Endothelial cell of umbilical vein (primary cell): ENCODE measurements around the gene RBM5. TPM values are rescaled to one million over a fixed set of nuclear protein-coding genes. Genes with fewer than 3 reads are reported as not detected.

Source experiments
- BruUV-seq: library from RNA; stranded (reverse); fragments of 400-500 nt; replicated peaks from 2 replicates; lab custom pipeline; 2021; lab: Mats Ljungman, UMichigan
- CTCF ChIA-PET: fragments of 300-600, 350-600 bp; sonication (Branson Sonifier 250); formaldehyde crosslinking; loops from one replicate; lab custom pipeline; 2021; ENCODE audit warnings: antibody characterized with exemption, inconsistent platforms; lab: Charles Lee
- POLR2A ChIA-PET: fragments of 300-600, 350-600 bp; sonication (Branson Sonifier 250); formaldehyde crosslinking; loops from one replicate; lab custom pipeline; 2021; ENCODE audit warnings: antibody characterized with exemption, inconsistent platforms; lab: Charles Lee
- DNase-seq: peaks from one replicate; pipeline ENCODE4 v3.0.0-alpha.2; 2011; ENCODE audit warnings: low read depth, low spot score
- FAIRE-seq: peaks from 2 replicates; lab custom pipeline; 2011; peaks lifted over from hg19 to GRCh38; lab: Jason Lieb, UNC
- H2AFZ ChIP-seq: 2 replicates; pipeline ENCODE4 v1.6.0; 2012; ENCODE audit warnings: low read depth, low read length, control low read depth, inconsistent platforms
- H3K27ac ChIP-seq: 2 replicates; pipeline ENCODE4 v1.5.1; 2011; ENCODE audit warnings: low read depth, mild to moderate bottlenecking, control low read depth, low read length, moderate library complexity; ENCODE audit not compliant: insufficient read depth
- H3K27me3 ChIP-seq, 2 experiments: 2 replicates each; pipeline versions ENCODE4 v1.6.0 to v1.6.1; 2011; ENCODE audit warnings: low read length in 2 of 2, mixed read lengths in 1 of 2; ENCODE audit not compliant: control insufficient read depth in 2 of 2, insufficient read depth in 2 of 2
- H3K36me3 ChIP-seq, 2 experiments: 2 replicates in 1 of 2; 3 replicates in 1 of 2; pipeline ENCODE4 v1.5.1; 2011; ENCODE audit warnings: low read length in 2 of 2, mild to moderate bottlenecking in 1 of 2, moderate library complexity in 1 of 2; ENCODE audit not compliant: control insufficient read depth in 2 of 2, insufficient read depth in 2 of 2; ENCODE audit errors: extremely low read depth in 1 of 2
- H3K4me1 ChIP-seq: 3 replicates; pipeline ENCODE4 v1.5.1; 2011; ENCODE audit warnings: mild to moderate bottlenecking, low read length; ENCODE audit not compliant: control insufficient read depth, insufficient read depth; ENCODE audit errors: extremely low read depth
- H3K4me2 ChIP-seq: 2 replicates; pipeline ENCODE4 v1.6.1; 2011; ENCODE audit warnings: low read length, control low read depth, mixed read lengths; ENCODE audit not compliant: insufficient read depth
- H3K4me3 ChIP-seq, 3 experiments: fragments of 200-600 bp in 1 of 3; sonication (generic), shearing (Covaris generic) in 1 of 3; replicated peaks in 1 of 3; 2 replicates each; pipeline ENCODE4 v1.5.1; 2011 to 2016; ENCODE audit warnings: control low read depth in 3 of 3, low read length in 3 of 3, mild to moderate bottlenecking in 2 of 3, inconsistent platforms in 1 of 3, low read depth in 1 of 3, moderate library complexity in 1 of 3; ENCODE audit not compliant: insufficient read depth in 1 of 3
- H3K79me2 ChIP-seq: 2 replicates; pipeline ENCODE4 v1.6.0; 2012; ENCODE audit warnings: low read length, inconsistent platforms; ENCODE audit not compliant: control insufficient read depth, insufficient read depth
- H3K9ac ChIP-seq: replicated peaks from 2 replicates; pipeline ENCODE3; 2011; ENCODE audit warnings: low read length, control low read depth; ENCODE audit not compliant: insufficient read depth; ENCODE audit errors: extremely low read depth
- H3K9me1 ChIP-seq: replicated peaks from 3 replicates; pipeline ENCODE4 v1.6.0; 2011; ENCODE audit warnings: mild to moderate bottlenecking, low read length; ENCODE audit not compliant: control insufficient read depth, insufficient read depth; ENCODE audit errors: extremely low read depth
- H3K9me3 ChIP-seq: replicated peaks from 2 replicates; pipeline ENCODE4 v1.5.1; 2012; ENCODE audit warnings: low read length, inconsistent platforms; ENCODE audit not compliant: control insufficient read depth, insufficient read depth
- H4K20me1 ChIP-seq: replicated peaks from 2 replicates; pipeline ENCODE3; 2011; ENCODE audit warnings: mild to moderate bottlenecking, low read length; ENCODE audit not compliant: control insufficient read depth, insufficient read depth; ENCODE audit errors: extremely low read depth
- EZH2 ChIP-seq: IDR thresholded peaks from 2 replicates; pipeline ENCODE4 v1.6.1; 2012; ENCODE audit warnings: borderline replicate concordance, low read depth, mild to moderate bottlenecking, moderate library complexity, low read length, inconsistent platforms; ENCODE audit not compliant: severe bottlenecking
- FOS ChIP-seq: IDR thresholded peaks from 2 replicates; pipeline ENCODE4 v1.6.1; 2011; ENCODE audit warnings: mild to moderate bottlenecking, low read length, moderate library complexity, borderline replicate concordance; ENCODE audit not compliant: insufficient read depth
- GATA2 ChIP-seq: IDR thresholded peaks from 2 replicates; pipeline ENCODE4 v1.7.0; 2011; ENCODE audit warnings: low read depth, mild to moderate bottlenecking, moderate library complexity, mixed read lengths, low read length; ENCODE audit not compliant: insufficient read length, insufficient read depth
- JUN ChIP-seq: IDR thresholded peaks from 2 replicates; pipeline ENCODE4 v1.6.1; 2011; ENCODE audit warnings: borderline replicate concordance, low read depth; ENCODE audit not compliant: insufficient read length, insufficient read depth
- MAX ChIP-seq: IDR thresholded peaks from 2 replicates; pipeline ENCODE4 v1.6.1; 2011; ENCODE audit not compliant: insufficient read depth, insufficient read length
- MYC ChIP-seq: IDR thresholded peaks from one replicate; pipeline ENCODE4 v1.6.1; 2011; ENCODE audit warnings: mild to moderate bottlenecking, low read depth, low read length
- POLR2A ChIP-seq: IDR thresholded peaks from 2 replicates; pipeline ENCODE4 v1.6.1; 2012; ENCODE audit warnings: low read depth, mild to moderate bottlenecking, control low read depth, low read length
- POLR2AphosphoS5 ChIP-seq: IDR thresholded peaks from 2 replicates; pipeline ENCODE4 v1.6.1; 2012; ENCODE audit warnings: low read depth, mild to moderate bottlenecking, control low read depth, low read length, moderate library complexity; ENCODE audit not compliant: insufficient read depth
- dilution Hi-C: fragments of 300-500 bp; cut with MboI; formaldehyde crosslinking; loops from one replicate; pipeline ENCODE4 v1.15.0; 2019; ENCODE audit warnings: low sequenced_read_pairs; ENCODE audit not compliant: extremely low pct_ligation_motif_present
- intact Hi-C: fragments of 100-400 bp; cut with micrococcal nuclease; formaldehyde crosslinking; loops from one replicate; pipeline ENCODE4 v1.10.0; 2022
- polyA plus RNA-seq, 4 experiments: library from polyadenylated mRNA; depleted of rRNA in 3 of 4; stranded (reverse) in 3 of 4; unstranded in 1 of 4; fragments of >200 nt; gene quantifications; 2 replicates each; pipeline versions ENCODE4 v1.2.1 to v1.2.3, GENCODE V29; 2011 to 2012; ENCODE audit warnings: missing spikeins in 1 of 4
- total RNA-seq: library from RNA; stranded (reverse); gene quantifications from 2 replicates; pipeline ENCODE4 v1.2.3, GENCODE V29; 2021
- TF ChIP-seq, protein P1 (sequence below), 2 donors: IDR thresholded peaks; 1 replicate in 1 of 2; 2 replicates in 1 of 2; pipeline ENCODE4 v1.5.1; 2011; ENCODE audit warnings: low read length in 2 of 2, mild to moderate bottlenecking in 2 of 2, moderate library complexity in 2 of 2, control low read depth in 1 of 2, inconsistent platforms in 1 of 2, low read depth in 1 of 2; ENCODE audit not compliant: insufficient read depth in 1 of 2; ENCODE audit errors: extremely low read depth in 1 of 2

The RBM5 gene
- total and polyA plus RNA-seq, 2 donors (not counting 3 experiments of a cell fraction or from before 2014, with no cell fraction given), result 190 to 218 TPM

DNA sequence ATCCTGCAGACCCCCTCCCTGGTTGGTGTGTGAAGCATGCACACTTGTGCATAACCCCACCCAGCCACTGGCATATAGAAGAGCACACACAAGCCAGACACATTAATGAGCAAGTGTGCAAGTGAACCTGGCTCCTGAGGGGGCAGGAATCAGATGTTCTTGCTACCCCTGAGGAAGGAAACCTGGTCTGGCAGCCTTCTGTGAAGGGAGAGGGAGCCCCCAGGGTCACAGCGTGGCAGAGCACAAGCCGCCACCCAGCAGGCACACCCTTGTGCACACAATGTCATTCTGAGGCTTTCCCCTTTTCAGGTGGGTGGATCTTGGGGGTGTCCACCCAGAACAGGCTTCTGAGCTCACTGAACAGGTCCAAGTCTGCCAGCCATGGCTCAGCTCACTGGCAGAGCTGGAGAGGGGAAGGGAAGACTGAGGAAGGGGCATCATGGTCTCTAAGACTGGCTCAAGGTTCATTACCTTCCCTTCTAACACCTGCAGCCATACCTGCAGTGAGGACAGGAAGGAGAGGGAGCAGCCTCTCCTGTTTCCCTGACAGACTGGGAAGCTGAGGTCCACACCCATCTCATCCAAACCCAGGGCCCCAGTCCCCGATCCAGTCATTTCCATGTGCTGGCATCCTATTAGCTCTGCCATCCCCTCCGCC is 34.8 kb downstream of the RBM5 start:
- no peak for FAIRE-seq
- CTCF ChIA-PET, result interaction anchor here (1.0 to 6.3 kb wide), 8 partner anchors 12 to 102 kb away, joined by 4 to 177 read pairs (median 10); partner anchors contain the start of gene GNAT1
- BruUV-seq, result TSS peak; percentile 3

More for the DNA sequence above, 34.8 kb downstream of the RBM5 start:
- H3K27ac ChIP-seq, result no peak overlapping the region
- peaks cover under 1 to 13% of the 10 kb centered on the region in 2 experiments for H3K36me3 ChIP-seq
- H3K9me3 ChIP-seq, result no peaks in the 10 kb centered on the region
- H2AFZ ChIP-seq, result no peak overlapping the region
- no peaks in the 10 kb centered on the region for H3K9me1 ChIP-seq
- H3K4me2 ChIP-seq, result no peak overlapping the region
- no peak for DNase-seq
- intact Hi-C loops, result loop anchor here (10.0 kb wide), 1 partner anchor 141 kb away; the partner anchor contains the start of gene SEMA3B
- no peaks in the 10 kb centered on the region for H3K79me2 ChIP-seq
- no peak overlapping the region for H3K4me3 ChIP-seq
- dilution Hi-C loops, result no loop called here
- H3K4me1 ChIP-seq, result peaks cover 7% of the 10 kb centered on the region
- no peaks in the 10 kb centered on the region for H4K20me1 ChIP-seq
- H3K9ac ChIP-seq, result no peak overlapping the region
- no peaks in the 10 kb centered on the region for H3K27me3 ChIP-seq
- no peak for TF ChIP-seq FOS
- no peak for TF ChIP-seq MYC
- TF ChIP-seq POLR2A, result no peak
- TF ChIP-seq MAX, result no peak
- TF ChIP-seq, protein P1, sequence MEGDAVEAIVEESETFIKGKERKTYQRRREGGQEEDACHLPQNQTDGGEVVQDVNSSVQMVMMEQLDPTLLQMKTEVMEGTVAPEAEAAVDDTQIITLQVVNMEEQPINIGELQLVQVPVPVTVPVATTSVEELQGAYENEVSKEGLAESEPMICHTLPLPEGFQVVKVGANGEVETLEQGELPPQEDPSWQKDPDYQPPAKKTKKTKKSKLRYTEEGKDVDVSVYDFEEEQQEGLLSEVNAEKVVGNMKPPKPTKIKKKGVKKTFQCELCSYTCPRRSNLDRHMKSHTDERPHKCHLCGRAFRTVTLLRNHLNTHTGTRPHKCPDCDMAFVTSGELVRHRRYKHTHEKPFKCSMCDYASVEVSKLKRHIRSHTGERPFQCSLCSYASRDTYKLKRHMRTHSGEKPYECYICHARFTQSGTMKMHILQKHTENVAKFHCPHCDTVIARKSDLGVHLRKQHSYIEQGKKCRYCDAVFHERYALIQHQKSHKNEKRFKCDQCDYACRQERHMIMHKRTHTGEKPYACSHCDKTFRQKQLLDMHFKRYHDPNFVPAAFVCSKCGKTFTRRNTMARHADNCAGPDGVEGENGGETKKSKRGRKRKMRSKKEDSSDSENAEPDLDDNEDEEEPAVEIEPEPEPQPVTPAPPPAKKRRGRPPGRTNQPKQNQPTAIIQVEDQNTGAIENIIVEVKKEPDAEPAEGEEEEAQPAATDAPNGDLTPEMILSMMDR (IDR thresholded peaks at IDR 0.05; ENCODE audit: extremely low read depth in 1 of 2, insufficient read depth in 1 of 2, low read depth in 1 of 2, low read length in 2 of 2), result no peak
- no peak for TF ChIP-seq EZH2
- TF ChIP-seq JUN, result no peak
- no peak for TF ChIP-seq GATA2
- no peak for TF ChIP-seq POLR2AphosphoS5
- POLR2A ChIA-PET, result no interaction called here
